Activated T-cell treated with anti-CD3 and anti-CD28 coated beads for 24 hours (primary cell): Measurements from ENCODE around the gene SLC5A6.

ENCODE experiments used
- DNase-seq: peaks from one replicate; pipeline ENCODE4 v3.0.0-alpha.2; 2020; ENCODE audit warnings: low read depth

SLC5A6 gene

GRCh38 chr2:27171351-27171848 is 40.7 kb downstream of the SLC5A6 start:
- no peak for DNase-seq

DNA sequence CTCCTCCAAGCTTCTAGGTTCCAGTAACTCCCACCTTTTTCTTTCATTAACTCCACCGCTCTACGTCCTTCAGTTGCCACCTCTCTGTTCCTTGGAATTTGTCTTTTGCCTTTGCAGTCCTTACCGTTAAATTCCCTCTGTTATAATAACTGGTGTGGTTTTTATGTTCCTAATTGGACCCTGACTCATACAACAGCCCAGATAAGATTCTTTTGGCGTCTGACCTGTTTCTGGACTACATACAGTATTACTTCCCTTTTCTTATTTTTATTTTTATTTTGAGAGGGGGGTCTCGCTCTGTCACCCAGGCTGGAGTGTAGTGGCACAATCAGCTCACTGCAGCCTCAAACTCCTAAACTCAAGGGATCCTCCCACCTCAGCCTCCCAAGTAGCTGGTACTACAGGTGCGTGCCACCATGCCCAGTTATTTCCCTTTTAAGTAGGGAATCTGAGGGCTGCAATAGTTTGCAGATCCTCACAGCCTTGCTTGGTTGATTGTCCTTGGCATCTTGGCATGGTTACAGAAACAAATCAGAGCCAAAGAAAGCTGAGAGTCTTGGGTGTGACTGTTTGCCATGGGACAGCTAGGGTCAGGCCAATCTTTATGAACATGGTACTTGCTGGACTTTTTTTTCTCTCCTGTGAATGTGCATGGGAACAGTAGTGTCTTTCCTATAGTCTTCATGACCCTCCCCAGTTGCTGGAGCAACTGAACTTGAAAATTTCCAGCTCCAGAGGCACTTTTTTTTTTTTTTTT is 41.3 kb downstream of the SLC5A6 start:
- DNase-seq = no peak

GRCh38 chr2:27164960-27165763 is 46.9 kb downstream of the SLC5A6 start:
- no peak for DNase-seq

DNA sequence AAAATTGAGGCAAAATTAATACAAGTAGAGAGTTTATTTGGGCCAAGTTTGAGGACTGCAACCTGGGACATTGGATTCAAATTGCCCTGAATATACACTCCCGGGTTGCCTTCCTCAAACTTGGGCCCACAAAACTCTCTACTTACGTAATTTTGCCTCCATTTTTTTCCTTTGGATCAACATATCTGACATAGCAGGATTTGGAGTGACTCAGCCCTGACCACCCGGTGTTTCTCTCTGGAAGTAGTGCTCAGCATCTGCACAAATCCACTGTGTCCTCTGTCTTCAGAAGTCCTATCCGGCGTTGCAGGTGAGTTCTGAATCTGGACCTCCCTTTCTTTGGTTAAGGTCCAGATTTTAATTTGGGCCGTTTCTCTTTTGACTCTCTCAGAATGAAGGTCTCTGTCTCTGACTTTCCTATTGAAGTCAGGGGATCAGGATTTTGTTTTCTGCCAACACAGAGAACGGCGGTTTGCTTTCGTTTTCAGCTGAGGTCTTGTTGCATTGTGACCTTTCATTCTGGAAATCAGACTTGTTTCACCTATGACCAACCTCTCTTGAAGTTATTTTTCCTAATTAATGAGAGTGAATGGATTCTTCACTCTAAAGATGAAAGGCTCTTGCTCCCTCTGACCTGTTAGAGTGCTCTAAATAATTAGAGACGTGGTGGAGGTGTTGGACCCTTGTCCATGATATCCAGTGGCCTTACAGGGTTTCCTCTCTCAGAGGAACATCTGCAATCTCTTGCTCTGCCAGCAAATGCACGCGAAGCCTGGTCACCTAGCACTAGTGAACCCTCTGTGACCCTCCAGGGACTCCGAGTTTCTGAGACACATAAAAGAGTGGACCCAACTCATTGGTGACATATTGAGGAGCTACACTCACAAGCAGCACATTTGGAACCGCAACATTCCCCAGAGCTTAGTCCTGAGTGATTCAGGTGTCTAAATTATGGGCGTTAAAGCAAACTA is 49.6 kb downstream of the SLC5A6 start:
- DNase-seq = no peak

- DNase-seq = no peak
Observed at GRCh38 chr2:27160191-27160590, 51.9 kb downstream of the SLC5A6 start.

GRCh38 chr2:27159271-27159670 is 52.8 kb downstream of the SLC5A6 start:
- no peak for DNase-seq

- DNase-seq = no peak
Observed at GRCh38 chr2:27158468-27158867, 53.6 kb downstream of the SLC5A6 start.

DNA sequence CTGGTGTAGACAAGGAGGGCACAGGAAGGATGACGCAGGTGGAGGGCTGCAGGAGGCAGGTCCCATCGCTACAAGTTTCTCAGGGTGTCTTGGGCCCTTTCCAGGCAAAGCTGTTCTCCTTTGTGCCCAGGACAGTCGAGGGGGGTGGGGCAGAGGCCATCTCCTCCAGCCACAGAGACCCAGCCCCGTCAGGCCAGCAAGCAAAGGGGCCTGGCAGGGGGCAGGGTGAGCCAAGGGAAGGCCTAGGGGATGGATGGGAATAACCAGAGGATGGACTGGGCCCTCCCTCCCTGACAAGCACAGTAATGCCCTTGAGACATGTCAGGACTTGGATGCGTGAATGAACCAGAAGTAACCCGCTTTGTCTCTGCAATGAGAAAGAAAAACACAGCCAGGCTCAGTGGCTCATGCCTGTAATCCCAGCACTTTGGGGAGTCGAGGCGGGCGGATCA is 57.0 kb downstream of the SLC5A6 start:
- DNase-seq = no peak

DNA sequence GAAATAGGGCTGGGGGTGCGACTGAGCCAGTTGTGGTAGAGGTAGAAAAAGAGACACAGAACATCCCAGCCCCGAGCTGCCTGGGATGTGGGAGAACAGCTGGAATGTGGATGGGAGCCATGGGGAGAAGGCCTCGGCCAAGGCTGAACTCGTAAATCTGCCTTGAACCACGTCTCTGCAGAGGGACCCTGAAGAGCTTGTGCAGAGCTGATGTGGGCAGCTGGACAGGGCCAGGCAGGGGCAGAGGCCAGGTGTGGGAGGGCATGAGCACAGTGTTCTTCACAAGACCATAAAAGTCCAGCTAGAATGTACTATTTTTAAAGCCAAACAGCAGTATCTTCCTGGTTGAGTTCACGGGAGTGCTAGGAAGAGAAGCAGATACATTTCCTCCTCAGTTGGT is 57.6 kb downstream of the SLC5A6 start:
- no peak for DNase-seq

- no peak for DNase-seq
Observed at GRCh38 chr2:27152796-27153464, 59.1 kb downstream of the SLC5A6 start.

GRCh38 chr2:27152102-27152795 is 59.8 kb downstream of the SLC5A6 start:
- DNase-seq = no peak

GRCh38 chr2:27150639-27151230 is 61.3 kb downstream of the SLC5A6 start:
- no peak for DNase-seq
